HPDE6-E6E7 (cell line): ENCODE results near the gene AMBRA1.

Experiments
- DNase-seq: peaks from one replicate; pipeline ENCODE4 v3.0.0; 2011; ENCODE audit warnings: missing footprints; ENCODE audit errors: extremely low spot score

The AMBRA1 gene

GRCh38 chr11:46506483-46506791 is 87.4 kb downstream of the AMBRA1 start:
- DNase-seq: no peak

- no peak for DNase-seq
Measured at GRCh38 chr11:46505741-46506482, 87.9 kb downstream of the AMBRA1 start.

- no peak for DNase-seq
Measured at GRCh38 chr11:46504817-46505613, 88.8 kb downstream of the AMBRA1 start.

- no peak for DNase-seq
Measured at GRCh38 chr11:46499821-46500220, 94.0 kb downstream of the AMBRA1 start.

GRCh38 chr11:46498968-46499367 is 94.9 kb downstream of the AMBRA1 start:
- DNase-seq: no peak

GRCh38 chr11:46498179-46498578 is 95.6 kb downstream of the AMBRA1 start:
- no peak for DNase-seq

GRCh38 chr11:46497498-46497897 is 96.3 kb downstream of the AMBRA1 start:
- DNase-seq: no peak

GRCh38 chr11:46493791-46494190 is 100.0 kb downstream of the AMBRA1 start:
- DNase-seq: no peak

- DNase-seq: no peak
Measured at GRCh38 chr11:46492532-46492931, 101.3 kb downstream of the AMBRA1 start.

GRCh38 chr11:46491661-46492330 is 102.0 kb downstream of the AMBRA1 start:
- no peak for DNase-seq

- no peak for DNase-seq
Measured at GRCh38 chr11:46490666-46491065, 103.2 kb downstream of the AMBRA1 start.

- peak; percentile 48 for DNase-seq
Measured at GRCh38 chr11:46489656-46490560, 103.9 kb downstream of the AMBRA1 start.

GRCh38 chr11:46485856-46486443 is 107.9 kb downstream of the AMBRA1 start:
- DNase-seq: no peak

GRCh38 chr11:46484101-46484500 is 109.7 kb downstream of the AMBRA1 start:
- no peak for DNase-seq

- DNase-seq: no peak
Measured at GRCh38 chr11:46480909-46481308, 112.9 kb downstream of the AMBRA1 start.

GRCh38 chr11:46480166-46480726 is 113.6 kb downstream of the AMBRA1 start:
- no peak for DNase-seq

- DNase-seq: no peak
Measured at GRCh38 chr11:46479601-46480000, 114.2 kb downstream of the AMBRA1 start.

GRCh38 chr11:46478196-46478595 is 115.6 kb downstream of the AMBRA1 start:
- no peak for DNase-seq

- no peak for DNase-seq
Measured at GRCh38 chr11:46477136-46477535, 116.7 kb downstream of the AMBRA1 start.

- no peak for DNase-seq
Measured at GRCh38 chr11:46475926-46476545, 117.8 kb downstream of the AMBRA1 start.
